Endothelial cell of umbilical vein (primary cell): ENCODE results near the gene RGS1. TPM values are rescaled to one million over a fixed set of nuclear protein-coding genes. Genes with fewer than 3 reads are reported as not detected.

Source experiments
- BruUV-seq: library from RNA; stranded (reverse); fragments of 400-500 nt; replicated peaks from 2 replicates; lab custom pipeline; 2021; lab: Mats Ljungman, UMichigan
- CTCF ChIA-PET: fragments of 300-600, 350-600 bp; sonication (Branson Sonifier 250); formaldehyde crosslinking; loops from one replicate; lab custom pipeline; 2021; ENCODE audit warnings: antibody characterized with exemption, inconsistent platforms; lab: Charles Lee
- POLR2A ChIA-PET: fragments of 300-600, 350-600 bp; sonication (Branson Sonifier 250); formaldehyde crosslinking; loops from one replicate; lab custom pipeline; 2021; ENCODE audit warnings: antibody characterized with exemption, inconsistent platforms; lab: Charles Lee
- DNase-seq: peaks from one replicate; pipeline ENCODE4 v3.0.0-alpha.2; 2011; ENCODE audit warnings: low read depth, low spot score
- FAIRE-seq: peaks from 2 replicates; lab custom pipeline; 2011; peaks lifted over from hg19 to GRCh38; lab: Jason Lieb, UNC
- H2AFZ ChIP-seq: 2 replicates; pipeline ENCODE4 v1.6.0; 2012; ENCODE audit warnings: low read depth, low read length, control low read depth, inconsistent platforms
- H3K27ac ChIP-seq: 2 replicates; pipeline ENCODE4 v1.5.1; 2011; ENCODE audit warnings: low read depth, mild to moderate bottlenecking, control low read depth, low read length, moderate library complexity; ENCODE audit not compliant: insufficient read depth
- H3K27me3 ChIP-seq, 2 experiments: 2 replicates each; pipeline versions ENCODE4 v1.6.0 to v1.6.1; 2011; ENCODE audit warnings: low read length in 2 of 2, mixed read lengths in 1 of 2; ENCODE audit not compliant: control insufficient read depth in 2 of 2, insufficient read depth in 2 of 2
- H3K36me3 ChIP-seq, 2 experiments: 2 replicates in 1 of 2; 3 replicates in 1 of 2; pipeline ENCODE4 v1.5.1; 2011; ENCODE audit warnings: low read length in 2 of 2, mild to moderate bottlenecking in 1 of 2, moderate library complexity in 1 of 2; ENCODE audit not compliant: control insufficient read depth in 2 of 2, insufficient read depth in 2 of 2; ENCODE audit errors: extremely low read depth in 1 of 2
- H3K4me1 ChIP-seq: 3 replicates; pipeline ENCODE4 v1.5.1; 2011; ENCODE audit warnings: mild to moderate bottlenecking, low read length; ENCODE audit not compliant: control insufficient read depth, insufficient read depth; ENCODE audit errors: extremely low read depth
- H3K4me2 ChIP-seq: 2 replicates; pipeline ENCODE4 v1.6.1; 2011; ENCODE audit warnings: low read length, control low read depth, mixed read lengths; ENCODE audit not compliant: insufficient read depth
- H3K4me3 ChIP-seq, 3 experiments: fragments of 200-600 bp in 1 of 3; sonication (generic), shearing (Covaris generic) in 1 of 3; replicated peaks in 1 of 3; 2 replicates each; pipeline ENCODE4 v1.5.1; 2011 to 2016; ENCODE audit warnings: control low read depth in 3 of 3, low read length in 3 of 3, mild to moderate bottlenecking in 2 of 3, inconsistent platforms in 1 of 3, low read depth in 1 of 3, moderate library complexity in 1 of 3; ENCODE audit not compliant: insufficient read depth in 1 of 3
- H3K79me2 ChIP-seq: 2 replicates; pipeline ENCODE4 v1.6.0; 2012; ENCODE audit warnings: low read length, inconsistent platforms; ENCODE audit not compliant: control insufficient read depth, insufficient read depth
- H3K9ac ChIP-seq: replicated peaks from 2 replicates; pipeline ENCODE3; 2011; ENCODE audit warnings: low read length, control low read depth; ENCODE audit not compliant: insufficient read depth; ENCODE audit errors: extremely low read depth
- H3K9me1 ChIP-seq: replicated peaks from 3 replicates; pipeline ENCODE4 v1.6.0; 2011; ENCODE audit warnings: mild to moderate bottlenecking, low read length; ENCODE audit not compliant: control insufficient read depth, insufficient read depth; ENCODE audit errors: extremely low read depth
- H3K9me3 ChIP-seq: replicated peaks from 2 replicates; pipeline ENCODE4 v1.5.1; 2012; ENCODE audit warnings: low read length, inconsistent platforms; ENCODE audit not compliant: control insufficient read depth, insufficient read depth
- H4K20me1 ChIP-seq: replicated peaks from 2 replicates; pipeline ENCODE3; 2011; ENCODE audit warnings: mild to moderate bottlenecking, low read length; ENCODE audit not compliant: control insufficient read depth, insufficient read depth; ENCODE audit errors: extremely low read depth
- CTCF ChIP-seq, 2 donors: IDR thresholded peaks; 1 replicate in 1 of 2; 2 replicates in 1 of 2; pipeline ENCODE4 v1.5.1; 2011; ENCODE audit warnings: low read length in 2 of 2, mild to moderate bottlenecking in 2 of 2, moderate library complexity in 2 of 2, control low read depth in 1 of 2, inconsistent platforms in 1 of 2, low read depth in 1 of 2; ENCODE audit not compliant: insufficient read depth in 1 of 2; ENCODE audit errors: extremely low read depth in 1 of 2
- GATA2 ChIP-seq: IDR thresholded peaks from 2 replicates; pipeline ENCODE4 v1.7.0; 2011; ENCODE audit warnings: low read depth, mild to moderate bottlenecking, moderate library complexity, mixed read lengths, low read length; ENCODE audit not compliant: insufficient read length, insufficient read depth
- POLR2A ChIP-seq: IDR thresholded peaks from 2 replicates; pipeline ENCODE4 v1.6.1; 2012; ENCODE audit warnings: low read depth, mild to moderate bottlenecking, control low read depth, low read length
- POLR2AphosphoS5 ChIP-seq: IDR thresholded peaks from 2 replicates; pipeline ENCODE4 v1.6.1; 2012; ENCODE audit warnings: low read depth, mild to moderate bottlenecking, control low read depth, low read length, moderate library complexity; ENCODE audit not compliant: insufficient read depth
- dilution Hi-C: fragments of 300-500 bp; cut with MboI; formaldehyde crosslinking; loops from one replicate; pipeline ENCODE4 v1.15.0; 2019; ENCODE audit warnings: low sequenced_read_pairs; ENCODE audit not compliant: extremely low pct_ligation_motif_present
- intact Hi-C: fragments of 100-400 bp; cut with micrococcal nuclease; formaldehyde crosslinking; loops from one replicate; pipeline ENCODE4 v1.10.0; 2022
- polyA plus RNA-seq, 4 experiments: library from polyadenylated mRNA; depleted of rRNA in 3 of 4; stranded (reverse) in 3 of 4; unstranded in 1 of 4; fragments of >200 nt; gene quantifications; 2 replicates each; pipeline versions ENCODE4 v1.2.1 to v1.2.3, GENCODE V29; 2011 to 2012; ENCODE audit warnings: missing spikeins in 1 of 4
- total RNA-seq: library from RNA; stranded (reverse); gene quantifications from 2 replicates; pipeline ENCODE4 v1.2.3, GENCODE V29; 2021

Gene RGS1
- total and polyA plus RNA-seq, 2 donors (not counting 3 experiments of a cell fraction or from before 2014, with no cell fraction given), result not detected

- peak; percentile 37 for FAIRE-seq
- POLR2A ChIA-PET, result no interaction called here
- no peak overlapping the region for H3K9ac ChIP-seq
These were observed 17.6 kb upstream of the RGS1 start for GRCh38 chr1:192557841-192558595.

More at GRCh38 chr1:192557841-192558595, 17.6 kb upstream of the RGS1 start:
- Histone ChIP-seq H4K20me1 (no peaks in the 10 kb centered on the region), H3K4me2 (no peak overlapping the region), H3K27me3 (no peaks in the 10 kb centered on the region), H2AFZ (no peak overlapping the region), H3K9me3 (no peaks in the 10 kb centered on the region), H3K79me2 (no peaks in the 10 kb centered on the region), H3K4me3 (no peak overlapping the region), H3K27ac (peak overlapping the region; percentile 91), H3K9me1 (no peaks in the 10 kb centered on the region), H3K4me1 (peaks cover 26% of the 10 kb centered on the region), H3K36me3 (no peaks in the 10 kb centered on the region)
- intact Hi-C loops (loop anchor here (5.0 kb wide), 2 partner anchors 144 to 249 kb away; partner anchors contain the start of gene RGS2), dilution Hi-C loops (no loop called here)
- BruUV-seq, result no TSS peak
- no peak for DNase-seq
- CTCF ChIA-PET, result interaction anchor here (1.6 to 2.6 kb wide), 3 partner anchors 12 to 51 kb away, joined by 4 to 13 read pairs (median 7); no protein-coding TSS in a partner anchor
- no peak for TF ChIP-seq POLR2AphosphoS5
- TF ChIP-seq CTCF (IDR thresholded peaks at IDR 0.05; ENCODE audit: extremely low read depth in 1 of 2, insufficient read depth in 1 of 2, low read depth in 1 of 2, low read length in 2 of 2), result no peak
- no peak for TF ChIP-seq POLR2A
- no peak for TF ChIP-seq GATA2
